Cardiac muscle cell (in vitro differentiated cells and primary cell): ENCODE measurements around the gene CEACAM3. TPM values are rescaled to one million over a fixed set of nuclear protein-coding genes. Genes with fewer than 3 reads are reported as not detected.

Experiments
- DNase-seq, 2 donors: peaks; one replicate each; pipeline versions ENCODE4 v3.0.0 to v3.0.0-alpha.2; 2010 to 2017; ENCODE audit warnings: low read depth in 1 of 2, low spot score in 1 of 2
- H3K27ac ChIP-seq: fragments of 200-600 bp; sonication (generic); 2 replicates; pipeline ENCODE4 v1.5.1; 2016
- H3K27me3 ChIP-seq: fragments of 200-600 bp; sonication (generic); 2 replicates; pipeline ENCODE4 v1.6.0; 2016; ENCODE audit warnings: control low read depth
- H3K36me3 ChIP-seq: fragments of 200-600 bp; sonication (generic); 2 replicates; pipeline ENCODE4 v1.5.1; 2016; ENCODE audit warnings: control low read depth
- H3K4me1 ChIP-seq: fragments of 200-600 bp; sonication (generic); 2 replicates; pipeline ENCODE4 v1.8.1; 2017; ENCODE audit warnings: low read depth, mild to moderate bottlenecking, mixed run types
- H3K4me3 ChIP-seq: fragments of 200-600 bp; sonication (generic); 2 replicates; pipeline ENCODE4 v1.5.1; 2016; ENCODE audit warnings: mild to moderate bottlenecking
- H3K9me3 ChIP-seq: fragments of 200-600 bp; sonication (generic); 2 replicates; pipeline ENCODE4 v1.5.1; 2017; ENCODE audit warnings: low read depth, mild to moderate bottlenecking, control low read depth
- polyA plus RNA-seq: library from polyadenylated mRNA; unstranded; fragments of >200 nt; fragmentation: Nextera tagmentation; extraction: Ambion mirVana; gene quantifications from 2 replicates; pipeline ENCODE4 v1.2.1, GENCODE V29; 2016
- total RNA-seq: library from RNA; depleted of rRNA; stranded (reverse); fragments of >200 nt; gene quantifications from 2 replicates; pipeline ENCODE4 v1.2.3, GENCODE V29; 2016
- TF ChIP-seq, protein P1 (sequence below): IDR thresholded peaks from 2 replicates; pipeline ENCODE4 v1.5.1; 2012; ENCODE audit warnings: low read depth, mild to moderate bottlenecking, low read length

The CEACAM3 gene
- total and polyA plus RNA-seq, 2 experiments from 2014 or later, result not detected

- no peaks in the 10 kb centered on the region for H3K9me3 ChIP-seq
- no peak overlapping the region for H3K27ac ChIP-seq
- TF ChIP-seq, protein P1, sequence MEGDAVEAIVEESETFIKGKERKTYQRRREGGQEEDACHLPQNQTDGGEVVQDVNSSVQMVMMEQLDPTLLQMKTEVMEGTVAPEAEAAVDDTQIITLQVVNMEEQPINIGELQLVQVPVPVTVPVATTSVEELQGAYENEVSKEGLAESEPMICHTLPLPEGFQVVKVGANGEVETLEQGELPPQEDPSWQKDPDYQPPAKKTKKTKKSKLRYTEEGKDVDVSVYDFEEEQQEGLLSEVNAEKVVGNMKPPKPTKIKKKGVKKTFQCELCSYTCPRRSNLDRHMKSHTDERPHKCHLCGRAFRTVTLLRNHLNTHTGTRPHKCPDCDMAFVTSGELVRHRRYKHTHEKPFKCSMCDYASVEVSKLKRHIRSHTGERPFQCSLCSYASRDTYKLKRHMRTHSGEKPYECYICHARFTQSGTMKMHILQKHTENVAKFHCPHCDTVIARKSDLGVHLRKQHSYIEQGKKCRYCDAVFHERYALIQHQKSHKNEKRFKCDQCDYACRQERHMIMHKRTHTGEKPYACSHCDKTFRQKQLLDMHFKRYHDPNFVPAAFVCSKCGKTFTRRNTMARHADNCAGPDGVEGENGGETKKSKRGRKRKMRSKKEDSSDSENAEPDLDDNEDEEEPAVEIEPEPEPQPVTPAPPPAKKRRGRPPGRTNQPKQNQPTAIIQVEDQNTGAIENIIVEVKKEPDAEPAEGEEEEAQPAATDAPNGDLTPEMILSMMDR, result no peak
- H3K4me1 ChIP-seq, result no peaks in the 10 kb centered on the region
- no peaks in the 10 kb centered on the region for H3K36me3 ChIP-seq
- H3K27me3 ChIP-seq, result no peaks in the 10 kb centered on the region
- DNase-seq, result no peak
- H3K4me3 ChIP-seq, result no peak overlapping the region
Measured at GRCh38 chr19:41845051-41845590, 48.7 kb downstream of the CEACAM3 start.

GRCh38 chr19:41847351-41848105, 51.1 kb downstream of the CEACAM3 start:
- TF ChIP-seq, protein P1, result no peak
- H3K27me3 ChIP-seq, result no peaks in the 10 kb centered on the region
- no peak for DNase-seq

DNA sequence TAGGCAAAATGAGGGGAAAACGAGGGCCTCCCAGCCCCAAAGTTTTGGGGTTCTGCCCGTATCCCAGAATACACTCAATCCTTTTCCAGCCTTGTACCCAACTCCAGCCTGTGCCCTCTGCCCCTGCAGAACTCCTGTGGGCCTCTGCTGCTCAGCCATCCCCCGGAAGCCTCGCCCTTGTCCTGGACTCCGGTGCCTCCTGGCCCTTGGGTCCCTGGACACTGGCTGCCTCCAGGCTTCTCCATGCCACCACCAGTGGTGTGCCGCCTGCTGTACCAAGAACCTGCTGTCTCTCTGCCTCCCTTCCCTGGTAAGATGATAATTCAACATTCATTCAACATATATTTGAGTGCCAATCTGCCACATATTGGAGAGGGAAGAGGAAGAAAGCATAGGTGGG, 52.3 kb downstream of the CEACAM3 start:
- H3K9me3 ChIP-seq, result no peaks in the 10 kb centered on the region
- H3K27ac ChIP-seq, result no peak overlapping the region
- H3K27me3 ChIP-seq, result peaks cover 2% of the 10 kb centered on the region
- H3K36me3 ChIP-seq, result no peaks in the 10 kb centered on the region
- TF ChIP-seq, protein P1, result no peak
- no peaks in the 10 kb centered on the region for H3K4me1 ChIP-seq
- DNase-seq, result no peak
- H3K4me3 ChIP-seq, result no peak overlapping the region

More at GRCh38 chr19:41847351-41848105, 51.1 kb downstream of the CEACAM3 start:
- Histone ChIP-seq H3K27ac (no peak overlapping the region), H3K36me3 (no peaks in the 10 kb centered on the region), H3K4me3 (no peak overlapping the region), H3K9me3 (no peaks in the 10 kb centered on the region), H3K4me1 (no peaks in the 10 kb centered on the region)

DNA sequence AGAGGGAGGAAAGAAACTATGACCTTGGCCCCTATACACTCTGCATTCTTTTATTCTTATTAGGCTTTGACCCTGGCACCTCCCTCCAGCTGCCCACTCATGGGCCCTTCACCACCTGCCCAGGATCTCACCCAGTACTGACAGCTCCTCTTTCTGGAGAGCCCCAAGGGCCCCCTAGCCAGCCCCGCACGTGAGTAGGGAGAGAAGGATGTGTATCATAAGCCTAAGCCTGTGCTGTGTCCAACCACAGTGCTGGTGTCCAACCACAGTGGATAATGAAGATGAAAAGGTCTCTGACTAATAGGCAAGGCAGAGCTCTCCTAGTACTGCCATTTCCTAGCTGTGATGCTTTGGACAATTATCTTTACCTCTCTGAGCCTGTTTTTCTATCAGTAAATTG, 52.7 kb downstream of the CEACAM3 start:
- Histone ChIP-seq H3K27ac (no peak overlapping the region), H3K4me3 (no peak overlapping the region), H3K27me3 (peaks cover 4% of the 10 kb centered on the region), H3K4me1 (no peaks in the 10 kb centered on the region), H3K9me3 (no peaks in the 10 kb centered on the region), H3K36me3 (no peaks in the 10 kb centered on the region)
- TF ChIP-seq, protein P1, result no peak
- DNase-seq, result no peak

DNA sequence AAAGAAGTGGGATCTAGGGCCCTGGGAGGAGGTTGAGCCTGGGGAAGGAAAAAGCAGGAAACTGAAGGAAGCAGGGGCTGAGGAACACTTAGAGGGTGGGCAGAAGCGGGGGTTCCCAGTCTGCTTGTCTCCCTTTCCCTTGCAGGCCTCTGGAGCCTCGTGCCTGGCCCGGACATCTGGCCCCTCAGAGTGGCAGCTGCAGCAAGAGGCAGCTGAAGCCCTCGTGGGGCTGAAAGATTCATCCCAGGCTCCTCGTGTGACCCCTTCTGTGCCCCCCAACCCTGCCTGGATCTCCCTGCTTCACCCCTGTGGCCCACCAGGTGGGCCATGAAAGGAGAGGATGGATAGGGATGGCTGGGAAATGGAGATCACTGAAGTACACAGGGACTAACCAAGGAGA, 54.0 kb downstream of the CEACAM3 start:
- TF ChIP-seq, protein P1, result no peak
- Histone ChIP-seq H3K27ac (no peak overlapping the region), H3K27me3 (peaks cover 4% of the 10 kb centered on the region), H3K4me1 (no peaks in the 10 kb centered on the region), H3K9me3 (no peaks in the 10 kb centered on the region), H3K36me3 (no peaks in the 10 kb centered on the region), H3K4me3 (no peak overlapping the region)
- no peak for DNase-seq
